GM12891 (cell line): ENCODE measurements around the gene SERPINB6.

Experiments used
- PAX5 ChIP-seq: IDR thresholded peaks from 2 replicates; pipeline ENCODE4 v1.6.1; 2011; ENCODE audit warnings: low read length, moderate library complexity, mild to moderate bottlenecking; ENCODE audit not compliant: insufficient read depth, severe bottlenecking
- POLR2A ChIP-seq: IDR thresholded peaks from 2 replicates; pipeline ENCODE4 v1.6.1; 2011; ENCODE audit warnings: low read depth, low read length, control low read depth
- POLR2AphosphoS5 ChIP-seq: IDR thresholded peaks from 2 replicates; pipeline ENCODE4 v1.6.1; 2011; ENCODE audit warnings: low read depth, low read length, control low read depth

GRCh38 chr6:3001773-3002293 lies 30.5 kb upstream of the SERPINB6 start:
- TF ChIP-seq POLR2A (no peak), POLR2AphosphoS5 (no peak), PAX5 (no peak)
